K562 (cell line): ENCODE data around the gene CFAP54. TPM values are rescaled to one million over a fixed set of nuclear protein-coding genes. Genes with fewer than 3 reads are reported as not detected.

Experiments used
- ATAC-seq: fragments of 200-7000 bp; cut with Tn5 transposase; 3 replicates; pipeline ENCODE4 v1.9.1; 2020; ENCODE audit warnings: moderate library complexity
- BruUV-seq: library from RNA; stranded (reverse); fragments of 400-500 nt; replicated peaks from 2 replicates; lab custom pipeline; 2021; lab: Mats Ljungman, UMichigan
- CTCF ChIA-PET: fragments of 300-600 bp; formaldehyde crosslinking; extraction: SDS; loops from one replicate; lab custom pipeline; 2021; ENCODE audit warnings: low intra/inter-chr PET ratio; lab: Yijun Ruan, JAX
- POLR2A ChIA-PET: fragments of 300-600, 350-650 bp; sonication (Branson Sonifier 250); formaldehyde crosslinking; extraction: SDS; loops from one replicate; lab custom pipeline; 2021; ENCODE audit warnings: antibody characterized with exemption, inconsistent platforms; lab: Yijun Ruan, JAX
- DNase-seq, 4 experiments: peaks; one replicate each; pipeline versions ENCODE4 v3.0.0 to v3.0.0-alpha.2; 2011 to 2018; ENCODE audit warnings: low spot score in 3 of 4, mixed read lengths in 3 of 4; ENCODE audit errors: extremely low read depth in 1 of 4
- FAIRE-seq: peaks from 2 replicates; lab custom pipeline; 2011; peaks lifted over from hg19 to GRCh38; lab: Jason Lieb, UNC
- H2AFZ ChIP-seq: 2 replicates; pipeline ENCODE4 v1.6.0; 2011; ENCODE audit warnings: low read depth, low read length, control low read depth, inconsistent platforms
- H3K27ac ChIP-seq: fragments of 200-600 bp; 3 replicates; pipeline ENCODE4 v1.8.0; 2011; ENCODE audit warnings: low read depth, mild to moderate bottlenecking, control low read depth, inconsistent platforms, low read length, moderate library complexity, mixed read lengths; ENCODE audit errors: extremely low read depth
- H3K27me3 ChIP-seq, 2 experiments: fragments of 300-600 bp in 1 of 2; 2 replicates in 1 of 2; 3 replicates in 1 of 2; pipeline versions ENCODE4 v1.6.0 to v1.8.0; 2011; ENCODE audit warnings: inconsistent platforms in 2 of 2, low read length in 2 of 2, mild to moderate bottlenecking in 1 of 2, mixed read lengths in 1 of 2, moderate library complexity in 1 of 2; ENCODE audit not compliant: control insufficient read depth in 2 of 2, insufficient read depth in 2 of 2
- H3K36me3 ChIP-seq: fragments of 300-600 bp; 3 replicates; pipeline ENCODE4 v1.8.0; 2011; ENCODE audit warnings: mild to moderate bottlenecking, low read length, inconsistent platforms; ENCODE audit not compliant: control insufficient read depth, insufficient read depth
- H3K4me1 ChIP-seq, 2 experiments: fragments of 200-600 bp in 1 of 2; replicated peaks in 1 of 2; 2 replicates in 1 of 2; 3 replicates in 1 of 2; pipeline versions ENCODE4 v1.5.1 to v1.8.0; 2011; ENCODE audit warnings: inconsistent platforms in 2 of 2, low read length in 2 of 2, mild to moderate bottlenecking in 1 of 2, mixed read lengths in 1 of 2, moderate library complexity in 1 of 2; ENCODE audit not compliant: control insufficient read depth in 2 of 2, insufficient read depth in 2 of 2
- H3K4me2 ChIP-seq: 2 replicates; pipeline ENCODE4 v1.6.1; 2011; ENCODE audit warnings: low read length, control low read depth, inconsistent platforms, mixed read lengths; ENCODE audit not compliant: insufficient read depth
- H3K4me3 ChIP-seq: fragments of 200-600 bp; sonication (generic), shearing (Covaris generic); 2 replicates; pipeline ENCODE4 v1.5.1; 2016; ENCODE audit warnings: control low read depth, inconsistent platforms
- H3K79me2 ChIP-seq: fragments of 200-600 bp; 3 replicates; pipeline ENCODE4 v1.8.0; 2011; ENCODE audit warnings: low read length, inconsistent platforms; ENCODE audit not compliant: control insufficient read depth, insufficient read depth
- H3K9ac ChIP-seq, 2 experiments: 2 replicates each; pipeline versions ENCODE4 v1.6.0 to v1.6.1; 2011; ENCODE audit warnings: low read depth in 2 of 2, low read length in 2 of 2, control low read depth in 1 of 2, inconsistent platforms in 1 of 2, mild to moderate bottlenecking in 1 of 2, mixed read lengths in 1 of 2; ENCODE audit not compliant: insufficient read depth in 1 of 2
- H3K9me1 ChIP-seq: one replicate; pipeline ENCODE4 v1.6.0; 2011; ENCODE audit warnings: inconsistent platforms, mild to moderate bottlenecking, low read length, moderate library complexity; ENCODE audit not compliant: control insufficient read depth, insufficient read depth
- H3K9me3 ChIP-seq: replicated peaks from 2 replicates; pipeline ENCODE4 v1.5.1; 2011; ENCODE audit warnings: low read depth, low read length, inconsistent platforms; ENCODE audit not compliant: control insufficient read depth, insufficient read depth
- H4K20me1 ChIP-seq: replicated peaks from 2 replicates; pipeline ENCODE4 v1.6.1; 2011; ENCODE audit warnings: low read length, inconsistent platforms, mixed read lengths; ENCODE audit not compliant: control insufficient read depth, insufficient read depth
- ARNT ChIP-seq, 2 experiments: fragments of 450-650 bp; IDR thresholded peaks; 2 replicates each; pipeline ENCODE4 v1.6.1; 2016; ENCODE audit warnings: mild to moderate bottlenecking in 1 of 2
- BACH1 ChIP-seq: fragments of 200-800 bp; sonication (Bioruptor generic); IDR thresholded peaks from 2 replicates; pipeline ENCODE4 v1.6.1; 2016; ENCODE audit warnings: missing genetic modification characterization, missing compliant biosample characterization
- DPF2 ChIP-seq: fragments of 450-650 bp; IDR thresholded peaks from 2 replicates; pipeline ENCODE4 v1.6.1; 2016
- ETV5 ChIP-seq: sonication (generic); formaldehyde crosslinking; IDR thresholded peaks from 2 replicates; pipeline ENCODE4 v1.4.0; 2020; ENCODE audit warnings: low read depth, mild to moderate bottlenecking, missing genetic modification reagents
- HDGF ChIP-seq: fragments of 450-650 bp; IDR thresholded peaks from 2 replicates; pipeline ENCODE4 v1.6.1; 2016
- MAFF ChIP-seq: IDR thresholded peaks from 2 replicates; pipeline ENCODE4 v1.6.1; 2012; ENCODE audit warnings: low read length, improper control_type of control experiment
- PHF21A ChIP-seq: fragments of 450-650 bp; IDR thresholded peaks from 2 replicates; pipeline ENCODE4 v1.6.1; 2017; ENCODE audit warnings: low read depth, borderline replicate concordance
- SIN3B ChIP-seq: fragments of 450-650 bp; IDR thresholded peaks from 2 replicates; pipeline ENCODE4 v1.6.1; 2017; ENCODE audit warnings: low read depth, mild to moderate bottlenecking, moderate library complexity
- SNRNP70 ChIP-seq: fragments of 200-400 bp; formaldehyde crosslinking; optimal IDR thresholded peaks from 2 replicates; pipeline ENCODE3; 2017; ENCODE audit warnings: low read depth, low read length
- SRSF7 ChIP-seq: fragments of 200-400 bp; formaldehyde crosslinking; optimal IDR thresholded peaks from 2 replicates; pipeline ENCODE3; 2017; ENCODE audit warnings: mild to moderate bottlenecking, low read depth, low read length
- YBX1 ChIP-seq: fragments of 450-650 bp; IDR thresholded peaks from 2 replicates; pipeline ENCODE4 v1.7.1; 2016; ENCODE audit warnings: mild to moderate bottlenecking
- ZC3H4 ChIP-seq: sonication (generic); formaldehyde crosslinking; IDR thresholded peaks from 2 replicates; pipeline ENCODE4 v1.9.0; 2021; ENCODE audit warnings: missing genetic modification reagents, borderline replicate concordance
- ZFP1 ChIP-seq: fragments of 450-650 bp; formaldehyde crosslinking; IDR thresholded peaks from 2 replicates; pipeline ENCODE4 v1.4.0; 2020; ENCODE audit warnings: mild to moderate bottlenecking, mixed read lengths
- ZNF253 ChIP-seq: fragments of 250-450 bp; sonication (Bioruptor Pico); conservative IDR thresholded peaks from 2 replicates; pipeline ENCODE4 v1.6.1; 2021; ENCODE audit warnings: mild to moderate bottlenecking
- ZNF707 ChIP-seq: fragments of 250-450 bp; sonication (Bioruptor Pico); conservative IDR thresholded peaks from 2 replicates; pipeline ENCODE4 v1.8.0; 2022; ENCODE audit warnings: inconsistent platforms, mild to moderate bottlenecking, moderate library complexity
- WGBS: fragments of 100-300 bp; shearing (Covaris generic); methylation state at CpG from one replicate; pipeline ENCODE4 v1.1.6; 2016; ENCODE audit warnings: low coverage, mixed read lengths; ENCODE audit not compliant: insufficient coverage; ENCODE audit errors: missing lambda C conversion rate; 5-methylcytosine and 5-hydroxymethylcytosine counted together
- in situ Hi-C: fragments of 300-500 bp; cut with MboI; formaldehyde crosslinking; loops from 4 replicates; pipeline ENCODE4 v1.15.0; 2018; ENCODE audit warnings: inconsistent platforms, mixed read lengths
- intact Hi-C: fragments of 100-400 bp; cut with micrococcal nuclease; formaldehyde crosslinking; loops from 2 replicates; pipeline ENCODE4 v1.14.2; 2022
- polyA plus RNA-seq, 8 experiments: library from polyadenylated mRNA; depleted of rRNA in 4 of 8; stranded (reverse) in 5 of 8; unstranded in 3 of 8; fragments of >200 nt; fragmentation: Nextera tagmentation in 2 of 8; fragmentation: Illumina TruSeq in 1 of 8; extraction: Ambion mirVana in 2 of 8; extraction: Trizol in 1 of 8; gene quantifications; 2 replicates each; pipeline versions ENCODE4 v1.2.1 to v1.2.3, GENCODE V29; 2011 to 2014; ENCODE audit warnings: inconsistent platforms in 1 of 8, missing spikeins in 1 of 8
- total RNA-seq, 7 experiments: library from RNA; depleted of rRNA in 6 of 7; stranded (reverse); fragments of >200 nt in 6 of 7; fragmentation: Illumina TruSeq in 2 of 7; extraction: Trizol in 2 of 7; gene quantifications; 2 replicates each; pipeline versions ENCODE4 v1.2.1 to v1.2.3, GENCODE V29; 2011 to 2021; ENCODE audit warnings: low replicate concordance in 1 of 7
- TF ChIP-seq, protein P1 (sequence below): sonication (generic); formaldehyde crosslinking; IDR thresholded peaks from 2 replicates; pipeline ENCODE4 v1.8.0; 2022; ENCODE audit warnings: mild to moderate bottlenecking, missing genetic modification reagents, borderline replicate concordance
- TF ChIP-seq, protein P2 (sequence below): fragments of 250-450 bp; sonication (Bioruptor Pico); IDR thresholded peaks from 2 replicates; pipeline ENCODE4 v1.4.0; 2020; ENCODE audit warnings: mild to moderate bottlenecking, moderate library complexity

CFAP54 gene
- total and polyA plus RNA-seq, 9 of the 15 experiments (the other 6 are each of a cell fraction or from before 2014, with no cell fraction given): 0.03 to 0.23 (median 0.10) TPM; not detected in 3

GRCh38 chr12:96520767-96521166 lies 31.4 kb downstream of the CFAP54 start:
- Histone ChIP-seq H3K9ac (no peak overlapping the region), H3K4me3 (no peak overlapping the region), H2AFZ (no peak overlapping the region), H3K79me2 (no peaks in the 10 kb centered on the region), H4K20me1 (no peaks in the 10 kb centered on the region), H3K4me2 (no peak overlapping the region), H3K4me1 (no peaks in the 10 kb centered on the region; a peak in 1 of 5 replicates), H3K36me3 (no peaks in the 10 kb centered on the region), H3K27me3 (0 out of 5 replicates have a peak, but pooled peaks cover 0 to 2% of the 10 kb centered on the region in 2 experiments), H3K9me3 (no peaks in the 10 kb centered on the region), H3K9me1 (no peaks in the 10 kb centered on the region), H3K27ac (no peak overlapping the region)
- no TSS peak for BruUV-seq
- DNase-seq: no peak
- FAIRE-seq: no peak
- ATAC-seq: no peak
- 2% methylated on average over 3 of the region's 3 CpGs for WGBS
- CTCF ChIA-PET: no interaction called here
- TF ChIP-seq, protein P1, sequence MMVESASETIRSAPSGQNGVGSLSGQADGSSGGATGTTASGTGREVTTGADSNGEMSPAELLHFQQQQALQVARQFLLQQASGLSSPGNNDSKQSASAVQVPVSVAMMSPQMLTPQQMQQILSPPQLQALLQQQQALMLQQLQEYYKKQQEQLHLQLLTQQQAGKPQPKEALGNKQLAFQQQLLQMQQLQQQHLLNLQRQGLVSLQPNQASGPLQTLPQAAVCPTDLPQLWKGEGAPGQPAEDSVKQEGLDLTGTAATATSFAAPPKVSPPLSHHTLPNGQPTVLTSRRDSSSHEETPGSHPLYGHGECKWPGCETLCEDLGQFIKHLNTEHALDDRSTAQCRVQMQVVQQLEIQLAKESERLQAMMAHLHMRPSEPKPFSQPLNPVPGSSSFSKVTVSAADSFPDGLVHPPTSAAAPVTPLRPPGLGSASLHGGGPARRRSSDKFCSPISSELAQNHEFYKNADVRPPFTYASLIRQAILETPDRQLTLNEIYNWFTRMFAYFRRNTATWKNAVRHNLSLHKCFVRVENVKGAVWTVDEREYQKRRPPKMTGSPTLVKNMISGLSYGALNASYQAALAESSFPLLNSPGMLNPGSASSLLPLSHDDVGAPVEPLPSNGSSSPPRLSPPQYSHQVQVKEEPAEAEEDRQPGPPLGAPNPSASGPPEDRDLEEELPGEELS (CRISPR knock-in tag): no peak
- no peak for TF ChIP-seq SIN3B
- no peak for TF ChIP-seq DPF2
- TF ChIP-seq PHF21A: no peak
- no peak for TF ChIP-seq BACH1
- no peak for TF ChIP-seq SNRNP70
- no peak for TF ChIP-seq SRSF7
- TF ChIP-seq ZNF253 (CRISPR knock-in tag): no peak
- TF ChIP-seq, protein P2, sequence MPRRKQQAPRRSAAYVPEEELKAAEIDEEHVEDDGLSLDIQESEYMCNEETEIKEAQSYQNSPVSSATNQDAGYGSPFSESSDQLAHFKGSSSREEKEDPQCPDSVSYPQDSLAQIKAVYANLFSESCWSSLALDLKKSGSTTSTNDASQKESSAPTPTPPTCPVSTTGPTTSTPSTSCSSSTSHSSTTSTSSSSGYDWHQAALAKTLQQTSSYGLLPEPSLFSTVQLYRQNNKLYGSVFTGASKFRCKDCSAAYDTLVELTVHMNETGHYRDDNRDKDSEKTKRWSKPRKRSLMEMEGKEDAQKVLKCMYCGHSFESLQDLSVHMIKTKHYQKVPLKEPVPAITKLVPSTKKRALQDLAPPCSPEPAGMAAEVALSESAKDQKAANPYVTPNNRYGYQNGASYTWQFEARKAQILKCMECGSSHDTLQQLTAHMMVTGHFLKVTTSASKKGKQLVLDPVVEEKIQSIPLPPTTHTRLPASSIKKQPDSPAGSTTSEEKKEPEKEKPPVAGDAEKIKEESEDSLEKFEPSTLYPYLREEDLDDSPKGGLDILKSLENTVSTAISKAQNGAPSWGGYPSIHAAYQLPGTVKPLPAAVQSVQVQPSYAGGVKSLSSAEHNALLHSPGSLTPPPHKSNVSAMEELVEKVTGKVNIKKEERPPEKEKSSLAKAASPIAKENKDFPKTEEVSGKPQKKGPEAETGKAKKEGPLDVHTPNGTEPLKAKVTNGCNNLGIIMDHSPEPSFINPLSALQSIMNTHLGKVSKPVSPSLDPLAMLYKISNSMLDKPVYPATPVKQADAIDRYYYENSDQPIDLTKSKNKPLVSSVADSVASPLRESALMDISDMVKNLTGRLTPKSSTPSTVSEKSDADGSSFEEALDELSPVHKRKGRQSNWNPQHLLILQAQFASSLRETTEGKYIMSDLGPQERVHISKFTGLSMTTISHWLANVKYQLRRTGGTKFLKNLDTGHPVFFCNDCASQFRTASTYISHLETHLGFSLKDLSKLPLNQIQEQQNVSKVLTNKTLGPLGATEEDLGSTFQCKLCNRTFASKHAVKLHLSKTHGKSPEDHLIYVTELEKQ (CRISPR knock-in tag): no peak
- no peak for TF ChIP-seq HDGF
- TF ChIP-seq ARNT (IDR thresholded peaks at IDR 0.05): no peak
- no peak for TF ChIP-seq ZC3H4 (CRISPR knock-in tag)
- TF ChIP-seq MAFF: no peak
- TF ChIP-seq YBX1: no peak
- no peak for TF ChIP-seq ZNF707 (CRISPR knock-in tag)
- no peak for TF ChIP-seq ETV5 (CRISPR knock-in tag)
- TF ChIP-seq ZFP1 (CRISPR knock-in tag): no peak
- intact Hi-C loops: no loop called here
- in situ Hi-C loops: loop anchor here (25.0 kb wide), 1 partner anchor 908 kb away; no protein-coding TSS in a partner anchor
- POLR2A ChIA-PET: no interaction called here
